Measurements from ENCODE around the gene CCR9. TPM values are rescaled to one million over a fixed set of nuclear protein-coding genes. Genes with fewer than 3 reads are reported as not detected.

CCR9 gene
- total and polyA plus RNA-seq, 10 of the 15 experiments (the other 5 are each of a cell fraction or from before 2014, with no cell fraction given) = 0.05 to 3.9 (median 2.4) TPM

DNA sequence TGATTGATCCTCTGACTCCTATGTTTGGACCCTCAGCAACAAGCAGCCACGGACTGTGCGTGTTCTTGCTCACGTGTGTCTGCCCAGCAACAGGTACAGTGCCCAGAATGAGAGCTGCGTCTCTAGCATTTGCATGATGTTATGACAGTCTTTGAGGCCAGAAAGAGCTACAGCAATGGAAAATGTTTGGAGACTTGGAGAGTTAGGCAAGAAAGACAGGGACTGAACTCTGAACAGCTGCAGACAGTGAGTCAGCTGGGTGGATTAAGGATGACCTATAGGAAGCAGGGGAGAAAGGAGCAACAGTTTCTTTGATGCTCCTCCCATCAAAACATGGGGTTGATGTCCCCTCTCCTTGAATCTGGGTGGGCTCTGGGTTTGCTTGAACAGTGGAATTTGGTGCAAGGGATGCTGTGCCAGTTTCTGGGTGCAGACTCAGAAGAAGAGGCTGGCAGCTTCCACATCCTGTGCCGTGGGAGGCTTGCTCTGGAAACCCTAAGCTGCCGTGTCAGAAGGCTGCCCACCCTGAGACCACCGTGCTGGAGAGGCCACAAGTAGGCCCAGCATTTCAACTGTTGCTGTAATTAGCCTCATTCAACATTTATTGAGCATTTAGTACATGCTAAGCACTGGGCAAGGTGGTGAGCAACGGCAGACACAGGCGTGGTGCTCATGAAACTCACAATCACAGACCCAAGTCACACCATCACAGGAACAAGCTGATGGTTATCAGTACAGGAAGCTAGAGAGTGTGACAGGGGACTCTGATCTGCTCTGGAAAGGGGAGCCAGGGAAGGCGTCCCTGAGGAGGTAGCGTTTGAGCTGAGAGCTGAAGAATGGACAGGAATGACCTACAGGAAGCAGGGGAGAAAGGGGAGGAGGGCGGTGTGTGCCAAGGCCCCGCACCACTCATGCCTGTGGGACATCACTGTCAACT, 21.7 kb downstream of the CCR9 start:
- ChIA-PET SMC1A (ENCODE audit: uncharacterized antibody, unreplicated experiment) (interaction anchor here (0.8 to 11.8 kb wide), 16 partner anchors 9 to 248 kb away, joined by 3 to 199 read pairs (median 6); partner anchors contain the start of genes CCR9 and LZTFL1), CTCF (interaction anchor here (0.5 to 8.5 kb wide), 13 partner anchors 11 to 147 kb away, joined by 3 to 67 read pairs (median 4); no protein-coding TSS in a partner anchor), RAD21 (ENCODE audit: unreplicated experiment) (interaction anchor here (0.9 to 11.1 kb wide), 12 partner anchors 13 to 157 kb away, joined by 3 to 229 read pairs (median 10); partner anchors contain the start of genes CCR9 and LZTFL1), POLR2A (interaction anchor here (0.6 to 6.4 kb wide), 13 partner anchors 8 to 86 kb away, joined by 3 to 41 read pairs (median 4); no protein-coding TSS in a partner anchor)
- Histone ChIP-seq H3K27me3 (replicated peaks in 1 of 2; ENCODE audit: control insufficient read depth in 2 of 2, insufficient read depth in 2 of 2, low read length in 1 of 2) (peaks cover 0 to 2% of the 10 kb centered on the region in 2 experiments; a peak in 1 of 4 replicates), H3K36me3 (ENCODE audit: control insufficient read depth in 2 of 2, insufficient read depth in 2 of 2, low read length in 1 of 2) (peaks cover 0 to 8% of the 10 kb centered on the region in 2 experiments; a peak in 3 of 4 replicates), H4K20me1 (ENCODE audit: control insufficient read depth, insufficient read depth) (no peaks in the 10 kb centered on the region), H3K9ac (ENCODE audit: control insufficient read depth, insufficient read depth, low read length) (no peak overlapping the region), H3K27ac (ENCODE audit: control insufficient read depth, insufficient read depth) (no peak overlapping the region), H3K79me2 (ENCODE audit: control insufficient read depth, insufficient read depth, low read length) (no peaks in the 10 kb centered on the region), H2AFZ (ENCODE audit: control insufficient read depth, low read depth, low read length) (no peak overlapping the region), H3K4me1 (ENCODE audit: control insufficient read depth, insufficient read depth, low read length) (peaks cover 17% of the 10 kb centered on the region), H3K4me3 (no peak overlapping the region), H3K9me3 (replicated peaks; ENCODE audit: control insufficient read depth, insufficient read depth, low read length) (peaks cover 23% of the 10 kb centered on the region; the same call in 2 of the 3 replicates), H3K4me2 (ENCODE audit: control insufficient read depth, insufficient read depth) (no peak overlapping the region; the same call in 1 of the 2 replicates)
- TF ChIP-seq POLR2A (IDR thresholded peaks at IDR 0.05; ENCODE audit: low read depth, low read length) = 0 out of 2 replicates have a peak, but pooled peaks have one; percentile 13
- TF ChIP-seq, protein P1, sequence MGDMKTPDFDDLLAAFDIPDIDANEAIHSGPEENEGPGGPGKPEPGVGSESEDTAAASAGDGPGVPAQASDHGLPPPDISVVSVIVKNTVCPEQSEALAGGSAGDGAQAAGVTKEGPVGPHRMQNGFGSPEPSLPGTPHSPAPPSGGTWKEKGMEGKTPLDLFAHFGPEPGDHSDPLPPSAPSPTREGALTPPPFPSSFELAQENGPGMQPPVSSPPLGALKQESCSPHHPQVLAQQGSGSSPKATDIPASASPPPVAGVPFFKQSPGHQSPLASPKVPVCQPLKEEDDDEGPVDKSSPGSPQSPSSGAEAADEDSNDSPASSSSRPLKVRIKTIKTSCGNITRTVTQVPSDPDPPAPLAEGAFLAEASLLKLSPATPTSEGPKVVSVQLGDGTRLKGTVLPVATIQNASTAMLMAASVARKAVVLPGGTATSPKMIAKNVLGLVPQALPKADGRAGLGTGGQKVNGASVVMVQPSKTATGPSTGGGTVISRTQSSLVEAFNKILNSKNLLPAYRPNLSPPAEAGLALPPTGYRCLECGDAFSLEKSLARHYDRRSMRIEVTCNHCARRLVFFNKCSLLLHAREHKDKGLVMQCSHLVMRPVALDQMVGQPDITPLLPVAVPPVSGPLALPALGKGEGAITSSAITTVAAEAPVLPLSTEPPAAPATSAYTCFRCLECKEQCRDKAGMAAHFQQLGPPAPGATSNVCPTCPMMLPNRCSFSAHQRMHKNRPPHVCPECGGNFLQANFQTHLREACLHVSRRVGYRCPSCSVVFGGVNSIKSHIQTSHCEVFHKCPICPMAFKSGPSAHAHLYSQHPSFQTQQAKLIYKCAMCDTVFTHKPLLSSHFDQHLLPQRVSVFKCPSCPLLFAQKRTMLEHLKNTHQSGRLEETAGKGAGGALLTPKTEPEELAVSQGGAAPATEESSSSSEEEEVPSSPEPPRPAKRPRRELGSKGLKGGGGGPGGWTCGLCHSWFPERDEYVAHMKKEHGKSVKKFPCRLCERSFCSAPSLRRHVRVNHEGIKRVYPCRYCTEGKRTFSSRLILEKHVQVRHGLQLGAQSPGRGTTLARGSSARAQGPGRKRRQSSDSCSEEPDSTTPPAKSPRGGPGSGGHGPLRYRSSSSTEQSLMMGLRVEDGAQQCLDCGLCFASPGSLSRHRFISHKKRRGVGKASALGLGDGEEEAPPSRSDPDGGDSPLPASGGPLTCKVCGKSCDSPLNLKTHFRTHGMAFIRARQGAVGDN (IDR thresholded peaks at IDR 0.05) = peak; percentile 47; the same call in 1 of the 2 replicates
- no peak for TF ChIP-seq FOS (IDR thresholded peaks at IDR 0.05; ENCODE audit: borderline replicate concordance, extremely low read depth, insufficient read length)
- DNase-seq (ENCODE audit: low read depth, low spot score) = no peak
- no peak for ATAC-seq
- BruUV-seq (replicated peaks) = no TSS peak
- intact Hi-C loops (cut with micrococcal nuclease; ENCODE audit: unreplicated experiment) = no loop called here
- in situ Hi-C loops (cut with MboI) = no loop called here
- no peak for FAIRE-seq
- 76% methylated on average over 13 of the region's 13 CpGs for WGBS (ENCODE audit: insufficient coverage, insufficient replicate concordance, low lambda C conversion rate, missing lambda C conversion rate)
